GM18517 (cell line): ENCODE data around the gene C16orf89.
"Not testable (repeated sequence)": the region's sequence is repeated elsewhere in the genome, so short reads cannot be mapped to it uniquely, and the experiment has no call there.

Source experiments
- ATAC-seq: cut with Tn5 transposase; IDR thresholded peaks from one replicate; pipeline ENCODE4 v1.9.1; 2021; ENCODE audit warnings: mild to moderate bottlenecking, moderate library complexity; ENCODE audit not compliant: unreplicated experiment

Gene C16orf89

DNA sequence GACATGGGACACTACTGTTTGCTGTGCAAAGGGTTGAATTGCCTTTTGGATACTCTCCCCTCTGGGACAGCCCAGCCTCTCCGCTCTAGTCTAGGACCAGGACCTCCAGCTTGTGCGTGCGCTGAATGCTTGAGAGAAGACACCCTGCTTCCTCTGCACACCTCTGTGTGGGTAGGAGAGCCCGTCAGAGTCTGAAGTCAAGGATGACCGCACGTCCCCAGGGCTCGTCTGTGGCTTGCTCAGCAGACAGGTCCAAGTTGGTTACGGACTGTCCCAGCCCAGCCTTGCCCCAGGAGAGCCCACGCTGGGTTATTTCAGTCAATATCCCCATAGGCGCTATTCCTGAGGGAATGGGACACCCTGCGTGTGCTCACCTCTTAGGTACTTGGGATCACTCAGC, 3.7 kb downstream of the C16orf89 start:
- no peak for ATAC-seq

- no peak for ATAC-seq
Measured at GRCh38 chr16:5060073-5060641, 5.6 kb downstream of the C16orf89 start.

- ATAC-seq: no peak
Measured at GRCh38 chr16:5059386-5060072, 6.2 kb downstream of the C16orf89 start.

GRCh38 chr16:5058476-5058875, 7.3 kb downstream of the C16orf89 start:
- no peak for ATAC-seq

GRCh38 chr16:5056352-5056751, 9.4 kb downstream of the C16orf89 start:
- no peak for ATAC-seq

DNA sequence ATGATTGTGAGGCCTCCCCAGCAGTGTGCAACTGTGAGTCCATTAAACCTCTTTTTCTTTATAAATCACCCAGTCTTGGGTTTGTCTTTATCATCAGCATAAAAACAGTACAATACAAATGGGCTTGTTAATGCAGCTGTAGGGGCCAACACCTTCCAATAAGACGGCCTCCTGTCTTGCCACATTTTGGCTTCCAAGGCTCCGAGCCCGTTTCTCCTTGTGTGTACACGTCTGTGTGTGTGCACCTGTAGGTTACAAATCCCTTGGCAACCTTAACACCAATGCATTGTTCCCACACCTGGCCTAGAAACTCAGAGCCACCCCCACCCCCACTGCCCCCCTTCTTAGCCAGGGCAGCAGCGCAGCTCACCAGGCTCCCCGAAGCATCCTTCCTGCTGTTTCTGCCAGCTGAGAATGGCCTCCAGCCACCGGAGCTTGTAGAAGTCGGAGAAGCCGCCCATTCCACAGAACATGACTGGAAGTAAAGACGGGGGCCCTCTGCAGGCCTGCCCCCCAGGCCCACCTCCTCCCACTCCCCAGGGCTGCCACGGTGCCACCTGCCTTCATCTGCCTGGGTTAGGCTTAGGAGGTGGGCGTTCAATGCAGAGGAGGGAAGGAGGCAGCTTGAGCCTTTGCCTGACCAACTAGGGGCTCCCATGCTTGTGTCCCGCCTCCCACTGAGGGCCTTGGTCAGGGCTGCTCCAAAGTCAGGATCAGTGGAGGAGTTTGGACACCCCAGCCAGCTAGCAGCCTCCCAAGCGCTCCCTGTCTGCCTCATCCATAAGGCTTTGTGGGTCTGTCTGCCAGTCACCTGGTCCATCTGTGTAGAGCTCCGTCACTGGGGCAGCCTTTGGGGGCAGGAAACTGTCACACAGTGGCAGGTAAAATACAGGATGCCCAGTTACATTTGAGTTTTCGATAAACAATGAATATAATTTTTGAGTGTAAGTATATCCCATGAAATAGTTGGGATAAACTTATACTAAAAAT, 10.6 kb downstream of the C16orf89 start:
- ATAC-seq: no peak

- no peak for ATAC-seq
Measured at GRCh38 chr16:5046914-5047313, 18.8 kb downstream of the C16orf89 start.

DNA sequence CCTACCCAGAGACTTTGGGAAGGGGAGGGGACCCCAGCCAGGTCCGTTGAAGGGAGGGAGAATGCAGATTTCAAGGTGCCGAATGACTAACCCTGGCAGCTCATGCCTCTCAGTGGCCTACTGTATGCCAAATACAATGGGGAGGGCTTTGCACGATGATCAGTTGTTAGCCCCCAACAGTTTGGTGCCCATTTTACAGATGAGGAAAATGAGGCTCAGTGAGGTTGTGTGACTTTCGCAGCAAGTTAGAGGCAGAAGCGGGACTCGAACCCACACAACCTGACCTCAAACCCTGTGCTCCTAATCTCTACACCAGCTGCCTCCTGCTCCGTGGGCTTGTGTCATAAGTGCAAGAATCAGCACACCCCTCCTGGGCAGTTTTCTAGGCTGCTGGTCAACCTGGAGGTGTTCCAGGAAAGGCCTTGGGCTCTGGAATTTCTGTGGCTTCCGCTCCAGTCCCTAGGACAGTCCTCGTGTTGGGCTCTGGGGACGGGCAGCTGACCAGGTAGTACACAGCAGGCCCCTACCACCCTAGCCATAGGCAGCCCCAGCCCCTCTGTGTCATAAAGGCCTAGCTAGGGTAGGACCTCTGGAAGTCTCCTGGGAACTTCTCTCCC, 20.1 kb downstream of the C16orf89 start:
- ATAC-seq: no peak

GRCh38 chr16:5044581-5044980, 21.2 kb downstream of the C16orf89 start:
- not testable (repeated sequence) for ATAC-seq

DNA sequence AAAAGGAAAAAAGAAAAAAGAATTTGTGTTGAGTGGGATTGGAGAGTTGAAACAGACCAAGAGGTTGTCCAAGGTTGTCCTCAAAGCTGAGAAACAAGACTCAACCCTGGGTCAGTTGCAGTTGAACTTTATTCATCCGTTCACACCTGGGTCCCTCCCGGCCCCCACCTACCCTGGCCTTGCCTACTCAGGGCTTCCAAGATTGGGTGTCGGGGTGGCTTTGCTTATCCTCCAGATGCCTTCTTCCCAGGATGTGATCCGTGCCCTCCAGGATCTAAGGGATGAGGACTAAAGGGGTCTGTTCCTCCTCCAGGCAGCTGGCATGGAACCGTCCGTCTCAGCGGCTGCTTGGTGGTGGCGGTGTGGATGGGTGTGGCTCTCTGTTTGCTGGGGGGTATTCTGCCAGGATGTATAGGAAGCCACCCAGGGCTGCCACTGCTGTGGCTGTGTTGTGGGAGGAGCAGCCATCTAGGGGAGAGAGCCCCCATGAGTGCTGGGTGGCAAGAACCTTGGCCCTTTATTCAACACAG, 21.7 kb downstream of the C16orf89 start:
- ATAC-seq: no peak

GRCh38 chr16:5042574-5043171, 23.1 kb downstream of the C16orf89 start:
- no peak for ATAC-seq

DNA sequence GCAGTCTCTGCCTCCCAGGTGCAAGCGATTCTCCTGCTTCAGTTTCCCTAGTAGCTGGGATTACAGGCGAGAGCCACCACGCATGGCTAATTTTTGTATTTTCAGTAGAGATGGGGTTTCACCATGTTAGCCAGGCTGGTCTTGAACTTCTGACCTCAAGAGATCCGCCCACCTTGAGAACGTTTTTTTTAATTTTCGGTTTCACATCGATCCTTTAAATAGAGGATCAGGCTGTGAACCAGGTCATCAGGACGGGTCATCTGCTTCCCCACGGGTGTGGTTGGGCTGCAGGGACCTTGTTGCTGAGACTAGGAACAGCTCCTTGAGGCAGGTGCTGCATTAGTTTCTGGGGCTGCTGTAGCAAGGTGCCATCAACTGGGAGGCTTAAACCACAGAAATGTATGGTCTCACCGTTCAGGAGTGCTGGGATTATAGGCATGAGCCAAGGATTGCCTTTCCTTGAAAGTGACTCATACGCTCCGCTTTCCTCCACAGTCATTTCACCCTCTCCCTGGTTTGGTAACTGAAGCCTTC, 24.1 kb downstream of the C16orf89 start:
- peak; percentile 77 for ATAC-seq

DNA sequence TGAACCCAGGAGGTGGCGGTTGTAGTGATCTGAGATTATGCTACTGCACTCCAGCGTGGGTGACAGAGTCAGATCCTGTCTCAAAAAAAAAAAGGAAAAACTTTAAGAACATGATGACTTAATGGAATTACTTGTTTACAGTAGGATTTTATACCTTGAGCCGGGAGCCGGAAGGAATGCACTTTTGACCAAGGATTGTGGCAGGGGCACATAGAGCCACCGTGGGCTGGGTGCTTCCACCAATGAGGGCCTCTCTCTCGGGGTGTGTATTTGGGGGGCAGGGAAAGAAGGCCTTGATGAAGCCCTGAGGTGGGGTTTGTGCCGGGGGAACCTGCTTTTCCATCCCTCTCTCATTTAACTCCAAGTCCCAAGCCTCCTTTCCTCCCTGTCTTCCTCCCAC, 25.3 kb downstream of the C16orf89 start:
- ATAC-seq: no peak

DNA sequence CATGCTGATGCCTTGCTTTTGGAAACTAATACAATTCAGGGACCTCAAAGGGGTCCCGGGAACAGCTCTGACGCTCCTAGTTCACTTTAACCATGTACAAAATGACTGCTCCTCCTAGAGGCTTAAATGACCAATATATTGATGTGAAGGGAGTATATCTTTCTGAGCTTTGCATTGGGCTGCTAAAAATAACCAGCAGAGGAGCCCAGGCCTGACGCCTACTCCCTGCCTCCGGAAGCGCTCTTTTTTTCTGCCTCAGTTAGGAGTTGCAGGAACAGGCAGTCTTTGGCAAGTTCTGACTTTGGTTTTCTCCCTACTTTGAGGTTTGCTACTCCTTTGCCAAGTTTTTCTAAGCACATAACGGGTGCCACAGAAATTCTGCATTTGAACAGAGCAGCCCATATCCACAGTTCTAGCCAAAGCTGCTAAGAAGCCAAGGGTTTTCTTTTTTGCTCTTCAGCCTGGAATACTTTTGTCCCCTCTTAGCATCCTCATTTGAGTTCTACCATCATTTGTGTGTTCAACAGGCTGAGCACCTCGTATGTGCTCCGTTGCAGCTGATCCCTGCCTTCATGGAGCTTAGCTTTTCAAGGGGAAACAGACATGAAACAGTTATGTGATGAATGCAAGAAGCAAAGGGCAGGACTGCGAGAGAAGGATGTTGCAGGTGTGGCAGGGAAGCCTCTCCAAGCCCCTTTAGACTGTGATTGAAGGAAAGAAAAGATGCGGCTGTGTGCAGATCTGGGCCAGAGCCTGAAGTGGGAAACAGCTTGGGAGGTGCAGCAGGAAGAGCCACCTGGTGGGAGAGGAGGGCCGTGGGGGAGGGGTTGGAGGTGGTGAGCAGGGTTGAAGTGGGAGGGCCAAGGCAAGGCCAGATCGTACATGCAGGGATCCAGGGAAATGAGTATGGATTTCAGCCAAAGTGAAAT, 29.3 kb downstream of the C16orf89 start:
- no peak for ATAC-seq

GRCh38 chr16:5035909-5036227, 29.9 kb downstream of the C16orf89 start:
- ATAC-seq: no peak

- no peak for ATAC-seq
Measured at GRCh38 chr16:5034167-5034523, 31.6 kb downstream of the C16orf89 start.

GRCh38 chr16:5033256-5034166, 32.2 kb downstream of the C16orf89 start, which contains the start of gene NAGPA:
NAGPA (minus strand) TSS chr16:5033935; CDS start chr16:5033914, 21 bp downstream.
- peak; percentile 78 for ATAC-seq

- no peak for ATAC-seq
Measured at GRCh38 chr16:5032748-5033167, 33.0 kb downstream of the C16orf89 start.
